Bronchial epithelial cell (primary cell): ENCODE data around the gene CDK5. TPM values are rescaled to one million over a fixed set of nuclear protein-coding genes. Genes with fewer than 3 reads are reported as not detected.
A peak's percentile ranks its signal among the peaks of the same experiment; 100 is the strongest.

Source experiments
- DNase-seq: peaks from one replicate; pipeline ENCODE4 v3.0.0-alpha.2; 2010; ENCODE audit warnings: low read depth
- FAIRE-seq: peaks from 2 replicates; lab custom pipeline; 2011; peaks lifted over from hg19 to GRCh38; lab: Jason Lieb, UNC
- H3K27me3 ChIP-seq: 2 replicates; pipeline ENCODE4 v1.5.1; 2011; ENCODE audit warnings: low read length; ENCODE audit not compliant: control insufficient read depth, insufficient read depth
- H3K36me3 ChIP-seq: 2 replicates; pipeline ENCODE4 v1.5.1; 2011; ENCODE audit warnings: low read length; ENCODE audit not compliant: control insufficient read depth, insufficient read depth
- H3K4me3 ChIP-seq: 2 replicates; pipeline ENCODE4 v1.5.1; 2011; ENCODE audit warnings: mild to moderate bottlenecking, low read depth, low read length, control low read depth
- CTCF ChIP-seq: IDR thresholded peaks from 2 replicates; pipeline ENCODE4 v1.5.1; 2011; ENCODE audit warnings: mild to moderate bottlenecking, moderate library complexity, low read length, control low read depth, inconsistent platforms; ENCODE audit not compliant: insufficient read depth, severe bottlenecking
- total RNA-seq: library from RNA; depleted of rRNA; stranded (reverse); fragments of >200 nt; gene quantifications from 2 replicates; pipeline ENCODE4 v1.2.1, GENCODE V29; 2014

The CDK5 gene
- total RNA-seq, 1 donor from 2014 or later = 12.4 TPM

- no peak for TF ChIP-seq CTCF
- H3K27me3 ChIP-seq = no peaks in the 10 kb centered on the region
- DNase-seq = no peak
- H3K36me3 ChIP-seq = peaks cover 19% of the 10 kb centered on the region
- H3K4me3 ChIP-seq = no peak overlapping the region
- FAIRE-seq = no peak
Observed at GRCh38 chr7:151035902-151036301, 21.8 kb downstream of the CDK5 start.

- TF ChIP-seq CTCF = no peak
- Histone ChIP-seq H3K36me3 (peaks cover 19% of the 10 kb centered on the region), H3K27me3 (no peaks in the 10 kb centered on the region), H3K4me3 (no peak overlapping the region)
- DNase-seq (no peak), FAIRE-seq (no peak)
Observed at GRCh38 chr7:151035026-151035717, 22.5 kb downstream of the CDK5 start.

GRCh38 chr7:151034312-151035025, 23.2 kb downstream of the CDK5 start:
- H3K36me3 ChIP-seq = peaks cover 19% of the 10 kb centered on the region

GRCh38 chr7:151033864-151034249, 23.8 kb downstream of the CDK5 start:
- Histone ChIP-seq H3K36me3 (peaks cover 19% of the 10 kb centered on the region), H3K4me3 (no peak overlapping the region), H3K27me3 (no peaks in the 10 kb centered on the region)
- DNase-seq (no peak), FAIRE-seq (no peak)
- no peak for TF ChIP-seq CTCF

More at GRCh38 chr7:151034312-151035025, 23.2 kb downstream of the CDK5 start:
- DNase-seq = no peak
- Histone ChIP-seq H3K27me3 (no peaks in the 10 kb centered on the region), H3K4me3 (no peak overlapping the region)
- FAIRE-seq = no peak
- no peak for TF ChIP-seq CTCF

GRCh38 chr7:151032936-151033863, 24.5 kb downstream of the CDK5 start:
- TF ChIP-seq CTCF = peak; percentile 18
- Histone ChIP-seq H3K36me3 (peaks cover 19% of the 10 kb centered on the region), H3K27me3 (no peaks in the 10 kb centered on the region), H3K4me3 (no peak overlapping the region)
- DNase-seq = no peak
- FAIRE-seq = no peak
